Measurements from ENCODE around the gene FHOD3.

Gene FHOD3

DNA sequence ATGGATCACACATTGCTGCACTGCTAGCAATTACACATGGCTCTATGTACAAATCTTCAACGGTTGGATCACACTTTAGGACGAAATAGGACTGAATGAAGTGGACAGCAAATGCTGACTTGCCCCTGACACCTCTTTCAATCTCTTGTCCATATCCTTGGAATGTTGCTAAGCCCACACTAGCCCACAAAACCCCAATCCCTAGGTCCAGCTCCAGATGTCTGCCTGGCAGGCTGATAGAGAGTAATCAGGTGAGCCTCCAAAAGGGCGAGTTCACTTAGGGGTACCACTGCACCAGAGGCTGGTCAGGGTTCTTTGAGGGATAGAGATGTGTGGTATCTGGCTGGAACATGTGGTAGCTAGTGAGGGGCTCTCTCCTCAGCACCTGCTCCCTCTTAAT is 18.5 kb upstream of the FHOD3 start:
- Histone ChIP-seq H3K4me3 (replicated peaks; ENCODE audit: insufficient read depth, low read length) (no peak overlapping the region), H3K27me3 (ENCODE audit: insufficient read depth, poor library complexity, severe bottlenecking) (peaks cover 20% of the 10 kb centered on the region), H3K27ac (replicated peaks) (no peak overlapping the region)
- no peak for DNase-seq (ENCODE audit: low read depth in 1 of 2, low spot score in 1 of 2)
- TF ChIP-seq SPI1 (IDR thresholded peaks at IDR 0.05; ENCODE audit: borderline replicate concordance, low read depth) (no peak), GABPA (IDR thresholded peaks at IDR 0.05; ENCODE audit: low read depth) (no peak), REST (IDR thresholded peaks at IDR 0.05; ENCODE audit: insufficient replicate concordance, low read depth) (no peak)

- peaks cover 24% of the 10 kb centered on the region for H3K27me3 ChIP-seq (ENCODE audit: insufficient read depth, poor library complexity, severe bottlenecking)
- H3K4me3 ChIP-seq (replicated peaks; ENCODE audit: insufficient read depth, low read length), result no peak overlapping the region
- no peak for DNase-seq (ENCODE audit: low read depth in 1 of 2, low spot score in 1 of 2)
- no peak overlapping the region for H3K27ac ChIP-seq (replicated peaks)
- TF ChIP-seq SPI1 (IDR thresholded peaks at IDR 0.05; ENCODE audit: borderline replicate concordance, low read depth) (no peak), REST (IDR thresholded peaks at IDR 0.05; ENCODE audit: insufficient replicate concordance, low read depth) (no peak), POLR2AphosphoS5 (IDR thresholded peaks at IDR 0.05; ENCODE audit: low read depth) (no peak), GABPA (IDR thresholded peaks at IDR 0.05; ENCODE audit: low read depth) (no peak)
- TF ChIP-seq, protein P1, sequence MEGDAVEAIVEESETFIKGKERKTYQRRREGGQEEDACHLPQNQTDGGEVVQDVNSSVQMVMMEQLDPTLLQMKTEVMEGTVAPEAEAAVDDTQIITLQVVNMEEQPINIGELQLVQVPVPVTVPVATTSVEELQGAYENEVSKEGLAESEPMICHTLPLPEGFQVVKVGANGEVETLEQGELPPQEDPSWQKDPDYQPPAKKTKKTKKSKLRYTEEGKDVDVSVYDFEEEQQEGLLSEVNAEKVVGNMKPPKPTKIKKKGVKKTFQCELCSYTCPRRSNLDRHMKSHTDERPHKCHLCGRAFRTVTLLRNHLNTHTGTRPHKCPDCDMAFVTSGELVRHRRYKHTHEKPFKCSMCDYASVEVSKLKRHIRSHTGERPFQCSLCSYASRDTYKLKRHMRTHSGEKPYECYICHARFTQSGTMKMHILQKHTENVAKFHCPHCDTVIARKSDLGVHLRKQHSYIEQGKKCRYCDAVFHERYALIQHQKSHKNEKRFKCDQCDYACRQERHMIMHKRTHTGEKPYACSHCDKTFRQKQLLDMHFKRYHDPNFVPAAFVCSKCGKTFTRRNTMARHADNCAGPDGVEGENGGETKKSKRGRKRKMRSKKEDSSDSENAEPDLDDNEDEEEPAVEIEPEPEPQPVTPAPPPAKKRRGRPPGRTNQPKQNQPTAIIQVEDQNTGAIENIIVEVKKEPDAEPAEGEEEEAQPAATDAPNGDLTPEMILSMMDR (IDR thresholded peaks at IDR 0.05; ENCODE audit: insufficient read depth, low read length), result no peak
Measured at GRCh38 chr18:36281936-36282335, 15.6 kb upstream of the FHOD3 start.

- TF ChIP-seq POLR2AphosphoS5 (IDR thresholded peaks at IDR 0.05; ENCODE audit: low read depth), result no peak
- no peak for TF ChIP-seq GABPA (IDR thresholded peaks at IDR 0.05; ENCODE audit: low read depth)
- TF ChIP-seq, protein P1 (IDR thresholded peaks at IDR 0.05; ENCODE audit: insufficient read depth, low read length), result no peak
- no peak for TF ChIP-seq SPI1 (IDR thresholded peaks at IDR 0.05; ENCODE audit: borderline replicate concordance, low read depth)
- TF ChIP-seq REST (IDR thresholded peaks at IDR 0.05; ENCODE audit: insufficient replicate concordance, low read depth), result no peak
- H3K27ac ChIP-seq (replicated peaks), result no peak overlapping the region
- no peak overlapping the region for H3K4me3 ChIP-seq (replicated peaks; ENCODE audit: insufficient read depth, low read length)
- H3K27me3 ChIP-seq (ENCODE audit: insufficient read depth, poor library complexity, severe bottlenecking), result peaks cover 20% of the 10 kb centered on the region
- DNase-seq (ENCODE audit: low read depth in 1 of 2, low spot score in 1 of 2), result no peak
Measured at GRCh38 chr18:36283448-36283847, 14.1 kb upstream of the FHOD3 start.
